ENCODE results near the gene IKBIP.

DNA sequence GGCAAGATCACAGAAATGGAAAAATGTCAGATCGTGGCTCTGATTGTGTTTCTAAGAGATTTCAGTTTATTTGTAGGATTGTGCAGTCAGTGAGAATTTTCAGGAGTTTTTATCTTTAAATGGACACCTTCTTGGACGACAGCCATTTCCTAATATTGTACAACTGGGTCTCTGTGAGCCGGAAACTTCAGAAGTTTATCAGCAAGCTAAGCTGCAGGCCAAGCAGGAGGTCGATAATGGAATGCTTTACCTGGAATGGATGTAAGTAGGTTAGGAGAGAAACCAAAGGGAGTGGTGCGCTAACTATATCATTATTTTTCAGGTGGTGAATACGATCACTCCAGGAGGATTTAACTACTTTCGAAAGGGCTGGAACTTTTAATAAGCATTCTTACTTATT, 26.9 kb upstream of the IKBIP start:
- TF ChIP-seq, protein P1, sequence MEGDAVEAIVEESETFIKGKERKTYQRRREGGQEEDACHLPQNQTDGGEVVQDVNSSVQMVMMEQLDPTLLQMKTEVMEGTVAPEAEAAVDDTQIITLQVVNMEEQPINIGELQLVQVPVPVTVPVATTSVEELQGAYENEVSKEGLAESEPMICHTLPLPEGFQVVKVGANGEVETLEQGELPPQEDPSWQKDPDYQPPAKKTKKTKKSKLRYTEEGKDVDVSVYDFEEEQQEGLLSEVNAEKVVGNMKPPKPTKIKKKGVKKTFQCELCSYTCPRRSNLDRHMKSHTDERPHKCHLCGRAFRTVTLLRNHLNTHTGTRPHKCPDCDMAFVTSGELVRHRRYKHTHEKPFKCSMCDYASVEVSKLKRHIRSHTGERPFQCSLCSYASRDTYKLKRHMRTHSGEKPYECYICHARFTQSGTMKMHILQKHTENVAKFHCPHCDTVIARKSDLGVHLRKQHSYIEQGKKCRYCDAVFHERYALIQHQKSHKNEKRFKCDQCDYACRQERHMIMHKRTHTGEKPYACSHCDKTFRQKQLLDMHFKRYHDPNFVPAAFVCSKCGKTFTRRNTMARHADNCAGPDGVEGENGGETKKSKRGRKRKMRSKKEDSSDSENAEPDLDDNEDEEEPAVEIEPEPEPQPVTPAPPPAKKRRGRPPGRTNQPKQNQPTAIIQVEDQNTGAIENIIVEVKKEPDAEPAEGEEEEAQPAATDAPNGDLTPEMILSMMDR (IDR thresholded peaks at IDR 0.05): no peak
- TF ChIP-seq EZH2 (IDR thresholded peaks at IDR 0.05; ENCODE audit: borderline replicate concordance, insufficient read depth, low read depth, low read length, poor library complexity, severe bottlenecking): no peak

Data from B cell (primary cell).